CD1c-positive myeloid dendritic cell (primary cell): ENCODE results near the gene DDIT4L.
"Not testable (repeated sequence)": the region's sequence is repeated elsewhere in the genome, so short reads cannot be mapped to it uniquely, and the experiment has no call there.

Experiments
- DNase-seq: peaks from one replicate; pipeline ENCODE4 v3.0.0-alpha.2; 2016; ENCODE audit errors: extremely low spot score

The DDIT4L gene

GRCh38 chr4:100166297-100167039 is 23.8 kb downstream of the DDIT4L start:
- no peak for DNase-seq

- no peak for DNase-seq
Observed at GRCh38 chr4:100165809-100166208, 24.5 kb downstream of the DDIT4L start.

- DNase-seq, result no peak
Observed at GRCh38 chr4:100164808-100165760, 25.2 kb downstream of the DDIT4L start.

GRCh38 chr4:100162027-100162685 is 28.1 kb downstream of the DDIT4L start:
- no peak for DNase-seq

GRCh38 chr4:100149190-100149589 is 41.1 kb downstream of the DDIT4L start:
- no peak for DNase-seq

GRCh38 chr4:100147684-100148083 is 42.6 kb downstream of the DDIT4L start:
- no peak for DNase-seq

- no peak for DNase-seq
Observed at GRCh38 chr4:100147198-100147597, 43.1 kb downstream of the DDIT4L start.

- DNase-seq, result no peak
Observed at GRCh38 chr4:100146756-100147155, 43.5 kb downstream of the DDIT4L start.

GRCh38 chr4:100137320-100137719 is 52.9 kb downstream of the DDIT4L start:
- DNase-seq, result not testable (repeated sequence)
